Measurements from ENCODE around the gene ZNF76.

Gene ZNF76

DNA sequence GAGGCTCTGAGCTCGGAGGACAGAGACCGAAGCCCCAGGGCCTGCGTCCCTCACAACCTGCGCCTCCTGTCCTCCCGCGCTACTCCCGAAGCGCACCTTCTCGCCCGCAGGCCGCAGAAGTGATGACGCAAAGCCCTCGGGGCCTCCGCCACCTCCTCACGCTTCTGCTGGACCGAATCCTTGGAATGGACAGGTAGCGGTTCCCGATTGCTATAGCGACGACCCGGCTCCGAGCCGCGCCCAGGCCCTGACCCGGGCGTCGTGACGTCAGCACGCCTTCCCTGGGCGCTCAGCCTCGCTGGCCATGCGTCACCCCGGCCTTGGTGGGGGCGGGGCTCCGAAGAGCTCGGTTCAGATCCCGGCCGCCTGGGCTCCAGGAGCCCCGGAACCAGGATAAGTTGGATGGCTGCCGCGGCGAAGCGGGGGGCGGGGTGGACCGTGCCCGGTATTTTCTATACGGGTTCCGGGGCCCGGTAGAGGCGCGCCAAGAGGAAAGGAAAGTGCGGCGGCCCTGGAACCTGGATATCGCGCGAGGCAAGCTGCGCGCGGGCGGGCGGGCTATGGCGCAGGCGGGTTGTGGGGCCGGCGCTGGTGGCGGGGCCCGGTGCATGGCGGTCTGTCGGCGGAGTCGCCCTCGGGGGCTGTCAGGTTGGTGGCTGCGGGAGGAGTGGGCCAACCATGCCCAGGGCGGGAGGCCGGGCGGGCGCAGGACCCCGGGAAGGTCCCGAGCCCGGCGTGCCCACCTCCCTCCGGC is at the start of gene ZNF76:
ZNF76 (plus strand) TSS at position 542 of the 754 bp plus-strand sequence. CDS start 21,417 bp downstream, outside the sequence.
- Histone ChIP-seq H3K27ac (ENCODE audit: poor library complexity, severe bottlenecking) (peak within 1 kb of the TSS; percentile 80), H3K9me3 (ENCODE audit: severe bottlenecking) (no peaks in the 10 kb centered on the region), H3K4me1 (ENCODE audit: insufficient read depth, poor library complexity, severe bottlenecking) (peaks cover 10% of the 10 kb centered on the region), H3K4me3 (ENCODE audit: severe bottlenecking) (peak within 1 kb of the TSS; percentile 86), H3K27me3 (ENCODE audit: insufficient read depth, poor library complexity, severe bottlenecking) (no peaks in the 10 kb centered on the region), H3K36me3 (ENCODE audit: low read depth) (no peaks in the 10 kb centered on the region)
- ATAC-seq (ENCODE audit: low read depth), result peak; percentile 81
- peak; percentile 96 for DNase-seq (ENCODE audit: low spot score)
- TF ChIP-seq, protein P1, sequence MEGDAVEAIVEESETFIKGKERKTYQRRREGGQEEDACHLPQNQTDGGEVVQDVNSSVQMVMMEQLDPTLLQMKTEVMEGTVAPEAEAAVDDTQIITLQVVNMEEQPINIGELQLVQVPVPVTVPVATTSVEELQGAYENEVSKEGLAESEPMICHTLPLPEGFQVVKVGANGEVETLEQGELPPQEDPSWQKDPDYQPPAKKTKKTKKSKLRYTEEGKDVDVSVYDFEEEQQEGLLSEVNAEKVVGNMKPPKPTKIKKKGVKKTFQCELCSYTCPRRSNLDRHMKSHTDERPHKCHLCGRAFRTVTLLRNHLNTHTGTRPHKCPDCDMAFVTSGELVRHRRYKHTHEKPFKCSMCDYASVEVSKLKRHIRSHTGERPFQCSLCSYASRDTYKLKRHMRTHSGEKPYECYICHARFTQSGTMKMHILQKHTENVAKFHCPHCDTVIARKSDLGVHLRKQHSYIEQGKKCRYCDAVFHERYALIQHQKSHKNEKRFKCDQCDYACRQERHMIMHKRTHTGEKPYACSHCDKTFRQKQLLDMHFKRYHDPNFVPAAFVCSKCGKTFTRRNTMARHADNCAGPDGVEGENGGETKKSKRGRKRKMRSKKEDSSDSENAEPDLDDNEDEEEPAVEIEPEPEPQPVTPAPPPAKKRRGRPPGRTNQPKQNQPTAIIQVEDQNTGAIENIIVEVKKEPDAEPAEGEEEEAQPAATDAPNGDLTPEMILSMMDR (IDR thresholded peaks at IDR 0.05; ENCODE audit: poor library complexity, severe bottlenecking), result no peak

DNA sequence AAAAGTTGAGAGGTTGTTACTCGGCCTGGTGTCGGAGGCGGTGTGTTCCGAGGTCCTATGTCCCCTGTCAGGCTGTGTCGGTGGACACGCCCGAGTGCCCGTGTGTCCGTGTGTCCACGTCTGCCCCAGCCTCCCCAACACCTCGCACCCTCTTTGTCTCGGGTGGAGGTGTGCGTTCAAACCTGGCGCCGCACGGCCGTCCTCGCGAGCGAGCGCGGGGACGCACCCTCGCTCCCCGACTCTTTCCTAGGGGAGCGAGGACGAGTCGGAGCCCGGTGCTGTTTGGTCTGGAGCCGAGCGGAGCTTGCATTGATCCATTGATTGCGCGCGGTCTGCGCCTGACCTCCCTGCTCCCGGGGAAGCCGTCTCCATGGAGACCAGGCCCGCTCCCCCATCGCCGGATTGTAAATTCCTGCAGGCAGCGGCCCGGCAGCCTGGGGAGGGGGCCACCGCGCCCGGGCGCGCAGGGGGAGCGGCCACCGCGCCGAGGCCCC is 46.2 kb upstream of the ZNF76 start:
- DNase-seq (ENCODE audit: low spot score), result no peak
- H3K27me3 ChIP-seq (ENCODE audit: insufficient read depth, poor library complexity, severe bottlenecking), result peaks cover 29% of the 10 kb centered on the region

DNA sequence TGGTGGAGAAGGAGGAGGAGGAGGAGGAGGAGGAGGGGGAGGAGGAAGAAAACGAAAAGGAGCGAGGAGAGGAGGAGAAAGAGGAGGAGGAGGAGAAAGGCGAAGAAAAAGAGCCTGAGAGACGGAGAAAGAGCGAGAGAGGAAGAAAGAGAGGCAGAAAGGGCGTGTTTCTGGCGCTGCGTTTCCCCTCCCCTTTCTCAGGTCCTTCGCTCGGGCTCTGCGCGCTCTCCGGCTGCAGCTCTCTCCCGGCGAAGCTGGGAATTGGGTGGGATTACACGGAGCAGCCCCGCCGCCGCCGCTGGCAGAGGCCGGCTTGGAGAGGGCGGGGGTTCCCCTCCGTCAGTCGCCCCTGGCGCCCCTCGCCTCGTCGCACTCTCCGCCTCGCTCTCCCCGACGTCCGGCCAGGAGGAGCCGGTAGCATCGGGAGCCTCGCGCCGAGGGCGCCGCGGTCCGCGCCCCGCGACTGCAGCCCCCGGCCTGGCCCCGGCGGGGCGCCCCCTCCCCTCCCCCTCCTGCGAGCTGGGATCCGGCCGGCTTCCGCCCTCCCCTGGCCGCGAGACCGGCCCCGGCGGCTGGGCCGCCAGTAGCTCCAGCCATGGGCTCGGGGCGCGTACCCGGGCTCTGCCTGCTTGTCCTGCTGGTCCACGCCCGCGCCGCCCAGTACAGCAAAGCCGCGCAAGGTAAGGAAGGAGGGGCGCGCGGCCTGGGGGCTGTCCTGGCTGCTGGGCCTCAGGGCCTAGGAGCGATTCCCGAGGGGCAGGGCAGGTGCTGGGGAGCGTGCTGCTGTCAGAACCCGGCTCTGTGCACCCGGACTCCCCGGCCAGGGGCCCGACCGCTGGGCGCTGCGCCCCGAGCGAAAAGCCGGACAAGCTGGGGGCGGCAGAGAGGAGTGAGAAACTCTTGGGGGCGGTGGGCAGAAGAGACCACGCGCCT is 45.4 kb upstream of the ZNF76 start, which contains the start of gene SCUBE3:
SCUBE3 (plus strand) TSS at position 133 of the 933 bp plus-strand sequence; CDS start at position 596, 463 bp downstream.
- H3K4me3 ChIP-seq (ENCODE audit: severe bottlenecking), result peak within 1 kb of the TSS; percentile 28
- peaks cover 29% of the 10 kb centered on the region for H3K27me3 ChIP-seq (ENCODE audit: insufficient read depth, poor library complexity, severe bottlenecking)
- no peak within 1 kb of the TSS for H3K27ac ChIP-seq (ENCODE audit: poor library complexity, severe bottlenecking)
- H3K9me3 ChIP-seq (ENCODE audit: severe bottlenecking), result no peaks in the 10 kb centered on the region
- H3K4me1 ChIP-seq (ENCODE audit: insufficient read depth, poor library complexity, severe bottlenecking), result no peaks in the 10 kb centered on the region
- no peaks in the 10 kb centered on the region for H3K36me3 ChIP-seq (ENCODE audit: low read depth)
- DNase-seq (ENCODE audit: low spot score) (no peak), ATAC-seq (ENCODE audit: low read depth) (peak; percentile 64)
- TF ChIP-seq, protein P1 (IDR thresholded peaks at IDR 0.05; ENCODE audit: poor library complexity, severe bottlenecking), result no peak

More for the DNA sequence above, 46.2 kb upstream of the ZNF76 start:
- H3K9me3 ChIP-seq (ENCODE audit: severe bottlenecking), result no peaks in the 10 kb centered on the region
- H3K4me3 ChIP-seq (ENCODE audit: severe bottlenecking), result peak overlapping the region; percentile 28
- no peaks in the 10 kb centered on the region for H3K36me3 ChIP-seq (ENCODE audit: low read depth)
- H3K27ac ChIP-seq (ENCODE audit: poor library complexity, severe bottlenecking), result no peak overlapping the region
- no peaks in the 10 kb centered on the region for H3K4me1 ChIP-seq (ENCODE audit: insufficient read depth, poor library complexity, severe bottlenecking)
- no peak for ATAC-seq (ENCODE audit: low read depth)
- TF ChIP-seq, protein P1 (IDR thresholded peaks at IDR 0.05; ENCODE audit: poor library complexity, severe bottlenecking), result no peak

DNA sequence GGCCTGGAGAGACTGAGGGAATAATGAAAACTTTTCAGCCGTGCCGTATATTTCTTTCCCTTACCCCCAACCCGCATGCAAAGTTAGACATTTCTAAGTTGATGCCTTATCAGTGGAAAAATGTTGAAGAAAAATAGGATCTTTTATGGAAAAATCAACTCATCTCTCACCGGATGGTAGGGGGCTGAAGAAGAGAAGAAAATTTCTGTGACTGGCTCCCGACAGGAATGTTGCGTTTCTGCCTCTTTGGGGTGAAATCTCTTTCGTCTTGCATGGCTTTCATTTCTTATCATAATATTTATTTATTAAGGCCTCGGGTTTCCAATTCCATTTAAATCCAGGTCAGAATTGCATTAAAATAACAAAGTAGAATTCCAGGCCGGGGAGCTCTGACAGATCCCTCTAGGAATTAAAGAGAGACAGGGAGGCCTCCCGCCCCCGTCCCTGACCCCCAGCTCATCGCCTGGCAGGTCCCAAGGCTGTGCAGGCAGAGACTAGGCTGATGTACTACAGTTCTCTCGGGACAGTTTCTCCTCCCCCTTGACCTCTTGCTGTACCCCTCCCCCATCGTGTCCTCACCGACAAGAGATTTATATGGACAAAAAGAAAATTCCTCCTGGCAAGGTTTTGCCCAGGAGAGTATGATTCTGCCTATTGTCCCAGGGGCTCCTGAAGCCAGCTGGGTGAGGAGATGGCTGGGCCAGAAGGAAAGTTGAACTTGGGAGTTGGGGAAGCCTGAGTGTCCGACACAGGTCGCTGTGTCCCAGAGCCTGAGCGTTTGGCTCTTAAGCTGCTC is 44.5 kb upstream of the ZNF76 start:
- no peak overlapping the region for H3K27ac ChIP-seq (ENCODE audit: poor library complexity, severe bottlenecking)
- no peaks in the 10 kb centered on the region for H3K4me1 ChIP-seq (ENCODE audit: insufficient read depth, poor library complexity, severe bottlenecking)
- H3K36me3 ChIP-seq (ENCODE audit: low read depth), result no peaks in the 10 kb centered on the region
- peaks cover 29% of the 10 kb centered on the region for H3K27me3 ChIP-seq (ENCODE audit: insufficient read depth, poor library complexity, severe bottlenecking)
- ATAC-seq (ENCODE audit: low read depth), result no peak
- no peak for DNase-seq (ENCODE audit: low spot score)
- no peaks in the 10 kb centered on the region for H3K9me3 ChIP-seq (ENCODE audit: severe bottlenecking)
- H3K4me3 ChIP-seq (ENCODE audit: severe bottlenecking), result no peak overlapping the region
- TF ChIP-seq, protein P1 (IDR thresholded peaks at IDR 0.05; ENCODE audit: poor library complexity, severe bottlenecking), result no peak
